Hepatocyte (in vitro differentiated cells): ENCODE results near the gene LYPD8.

Source experiments
- CTCF ChIP-seq: fragments of 200-600 bp; sonication (generic); IDR thresholded peaks from 2 replicates; pipeline ENCODE4 v1.5.1; 2016; ENCODE audit warnings: antibody characterized with exemption, mild to moderate bottlenecking; ENCODE audit not compliant: poor library complexity
- EZH2 ChIP-seq: fragments of 200-600 bp; sonication (generic); IDR thresholded peaks from 2 replicates; pipeline ENCODE4 v1.6.1; 2016; ENCODE audit warnings: antibody characterized with exemption, mild to moderate bottlenecking, borderline replicate concordance
- EZH2phosphoT487 ChIP-seq: fragments of 200-600 bp; sonication (generic); IDR thresholded peaks from one replicate; pipeline ENCODE4 v1.6.1; 2018; ENCODE audit warnings: antibody characterized with exemption, mild to moderate bottlenecking, low read depth, moderate library complexity; ENCODE audit not compliant: unreplicated experiment, severe bottlenecking

GRCh38 chr1:248804771-248805681 is 49.5 kb upstream of the LYPD8 start:
- TF ChIP-seq CTCF (no peak), EZH2 (no peak), EZH2phosphoT487 (no peak)
